Thymus (tissue), 14 donors: ENCODE results near the gene FOXS1. TPM values are rescaled to one million over a fixed set of nuclear protein-coding genes. Genes with fewer than 3 reads are reported as not detected.

Source experiments
- DNase-seq, 9 donors: peaks; one replicate each; pipeline ENCODE4 v3.0.0-alpha.2; 2013; ENCODE audit warnings: low spot score in 9 of 9, low read depth in 6 of 9, missing footprints in 1 of 9
- H3K27ac ChIP-seq, 2 donors: one replicate each; pipeline ENCODE4 v1.5.1; 2013; ENCODE audit warnings: control low read depth in 1 of 2, low read depth in 1 of 2, low read length in 1 of 2, mild to moderate bottlenecking in 1 of 2, moderate library complexity in 1 of 2
- H3K27me3 ChIP-seq, 2 donors: one replicate each; pipeline ENCODE4 v1.5.1; 2013; ENCODE audit warnings: low read length in 1 of 2; ENCODE audit not compliant: control insufficient read depth in 2 of 2, insufficient read depth in 1 of 2
- H3K36me3 ChIP-seq, 2 donors: one replicate each; pipeline ENCODE4 v1.5.1; 2013; ENCODE audit warnings: low read length in 1 of 2, mild to moderate bottlenecking in 1 of 2, moderate library complexity in 1 of 2; ENCODE audit not compliant: control insufficient read depth in 2 of 2, insufficient read depth in 2 of 2
- H3K4me1 ChIP-seq, 2 donors: one replicate each; pipeline ENCODE4 v1.5.1; 2013; ENCODE audit warnings: low read length in 2 of 2; ENCODE audit not compliant: control insufficient read depth in 2 of 2, insufficient read depth in 2 of 2
- H3K4me3 ChIP-seq, 2 donors: one replicate each; pipeline ENCODE4 v1.5.1; 2013; ENCODE audit warnings: low read length in 2 of 2, control low read depth in 1 of 2, mild to moderate bottlenecking in 1 of 2
- H3K9me3 ChIP-seq, 2 donors: one replicate each; pipeline ENCODE4 v1.5.1; 2013; ENCODE audit warnings: low read length in 1 of 2, mild to moderate bottlenecking in 1 of 2; ENCODE audit not compliant: control insufficient read depth in 2 of 2, insufficient read depth in 1 of 2
- WGBS: extraction: QIAGEN DNeasy Blood & Tissue Kit; methylation state at CpG from one replicate; pipeline ENCODE4 v1.1.7; 2013; 5-methylcytosine and 5-hydroxymethylcytosine counted together
- long read RNA-seq, 10 donors: transcript quantifications; one replicate each; lab custom pipeline, GENCODE V29; 2026
- polyA plus RNA-seq: library from polyadenylated mRNA; stranded (reverse); fragments of 200-250 nt; gene quantifications from one replicate; pipeline ENCODE4 v1.2.3, GENCODE V29; 2013
- total RNA-seq: library from RNA; stranded (reverse); fragments of 120-200 nt; gene quantifications from one replicate; pipeline ENCODE4 v1.2.4, GENCODE V29; 2013
- donor health status: healthy.

FOXS1 gene
- total RNA-seq: 4.7 TPM
- polyA plus RNA-seq: 1.2 TPM
- long read RNA-seq, donor 1, partial matches to known transcripts: 0 of 1 reads
- long read RNA-seq, donor 1, other reads (novel, unspliced or antisense): 0 of 1 reads
- long read RNA-seq, donor 2, transcript FOXS1-201 (1 exons, 1,319 nt): major isoform, 8 of 8 reads
- long read RNA-seq, donor 2, partial matches to known transcripts: 0 of 8 reads
- long read RNA-seq, donor 2, other reads (novel, unspliced or antisense): 0 of 8 reads
- long read RNA-seq, donor 3, transcript FOXS1-201 (1 exons, 1,319 nt): major isoform, 7 of 7 reads
- long read RNA-seq, donor 3, partial matches to known transcripts: 0 of 7 reads
- long read RNA-seq, donor 3, other reads (novel, unspliced or antisense): 0 of 7 reads
- long read RNA-seq, donor 4, partial matches to known transcripts: 0 of 4 reads
- long read RNA-seq, donor 4, other reads (novel, unspliced or antisense): 0 of 4 reads
- long read RNA-seq, donor 5, transcript FOXS1-201 (1 exons, 1,319 nt): major isoform, 5 of 5 reads
- long read RNA-seq, donor 5, partial matches to known transcripts: 0 of 5 reads
- long read RNA-seq, donor 5, other reads (novel, unspliced or antisense): 0 of 5 reads
- long read RNA-seq, donor 6, partial matches to known transcripts: 0 of 2 reads
- long read RNA-seq, donor 6, other reads (novel, unspliced or antisense): 0 of 2 reads
- long read RNA-seq, donor 7, transcript FOXS1-201 (1 exons, 1,319 nt): major isoform, 5 of 5 reads
- long read RNA-seq, donor 7, partial matches to known transcripts: 0 of 5 reads
- long read RNA-seq, donor 7, other reads (novel, unspliced or antisense): 0 of 5 reads
- long read RNA-seq, donor 8, partial matches to known transcripts: 0 of 4 reads
- long read RNA-seq, donor 8, other reads (novel, unspliced or antisense): 0 of 4 reads
- long read RNA-seq, donor 9, partial matches to known transcripts: 0 of 2 reads
- long read RNA-seq, donor 9, other reads (novel, unspliced or antisense): 0 of 2 reads
- long read RNA-seq, donor 10, partial matches to known transcripts: 0 of 4 reads
- long read RNA-seq, donor 10, other reads (novel, unspliced or antisense): 0 of 4 reads

DNA sequence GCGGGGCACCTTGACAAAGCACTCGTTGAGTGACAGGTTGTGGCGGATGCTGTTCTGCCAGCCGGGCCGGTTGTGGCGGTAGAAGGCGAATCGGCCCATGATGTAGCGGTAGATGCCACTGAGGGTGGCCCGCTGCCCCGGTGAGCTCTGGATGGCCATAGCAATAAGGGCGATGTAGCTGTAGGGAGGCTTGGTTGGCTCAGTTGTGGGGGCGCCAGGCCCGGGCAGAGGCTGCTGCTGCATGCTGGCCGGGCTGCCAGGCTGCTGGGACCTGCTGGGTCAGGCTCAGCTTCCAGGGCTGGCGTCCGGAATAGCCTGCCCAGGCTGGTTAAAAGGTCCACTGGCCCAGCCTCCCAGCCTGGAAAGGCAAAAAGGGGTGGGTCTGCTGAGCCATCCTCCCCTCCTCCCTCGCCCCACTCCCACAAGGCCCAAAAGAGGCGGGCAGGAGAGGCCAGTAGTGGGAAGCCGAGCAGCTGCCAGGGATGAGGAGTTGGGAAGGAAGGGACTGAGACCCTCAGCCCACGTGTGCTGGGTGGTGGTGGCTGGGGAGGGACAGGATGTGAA is at the start of gene FOXS1:
TSS of gene FOXS1 (minus strand) at position 305 of the 564 bp plus-strand sequence. CDS start at position 243, 62 bp downstream.
- Histone ChIP-seq H3K27ac (peak within 1 kb of the TSS in 1 of 2 donors; percentile 62), H3K9me3 (no peaks in the 10 kb centered on the region), H3K36me3 (no peaks in the 10 kb centered on the region), H3K4me1 (peaks cover 0 to 4% of the 10 kb centered on the region in 2 donors), H3K4me3 (no peak within 1 kb of the TSS), H3K27me3 (peaks cover 0 to 29% of the 10 kb centered on the region in 2 donors)
- no peak for DNase-seq
- 89% methylated on average over 21 of the region's 21 CpGs for WGBS

GRCh38 chr20:31890646-31891045 is 45.2 kb upstream of the FOXS1 start:
- no peak overlapping the region for H3K27ac ChIP-seq
- no peaks in the 10 kb centered on the region for H3K36me3 ChIP-seq
- DNase-seq: no peak
- no peaks in the 10 kb centered on the region for H3K4me1 ChIP-seq
- peaks cover 0 to 3% of the 10 kb centered on the region in 2 donors for H3K27me3 ChIP-seq
- WGBS: 89% methylated on average over 8 of the region's 8 CpGs
- no peak overlapping the region for H3K4me3 ChIP-seq
- no peaks in the 10 kb centered on the region for H3K9me3 ChIP-seq

DNA sequence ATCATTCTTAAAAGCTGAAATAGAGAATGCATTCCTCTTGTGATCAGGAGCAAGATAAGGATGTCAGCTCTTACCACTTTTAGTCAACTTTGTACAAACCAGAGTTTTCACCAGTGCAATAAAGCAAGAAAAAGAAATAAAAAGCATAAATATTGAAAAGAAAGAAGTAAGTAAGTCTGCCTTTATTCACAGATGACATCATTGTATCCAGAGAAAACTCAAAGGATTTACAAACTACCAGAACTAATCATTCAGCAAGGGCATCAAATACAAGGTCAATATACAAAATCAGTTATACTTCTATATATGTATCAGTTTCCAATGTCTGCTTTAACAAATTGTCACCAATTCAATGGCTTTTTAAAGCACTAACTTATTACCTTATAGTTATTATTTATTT is 38.4 kb upstream of the FOXS1 start:
- Histone ChIP-seq H3K27ac (no peak overlapping the region), H3K9me3 (no peaks in the 10 kb centered on the region)
- no peak for DNase-seq

GRCh38 chr20:31881945-31882344 is 36.5 kb upstream of the FOXS1 start:
- no peak overlapping the region for H3K27ac ChIP-seq
- H3K36me3 ChIP-seq: no peaks in the 10 kb centered on the region
- WGBS: 82% methylated on average over 5 of the region's 5 CpGs
- no peaks in the 10 kb centered on the region for H3K9me3 ChIP-seq
- H3K27me3 ChIP-seq: peaks cover 7 to 14% of the 10 kb centered on the region in 2 donors
- peaks cover 0 to 3% of the 10 kb centered on the region in 2 donors for H3K4me1 ChIP-seq
- no peak for DNase-seq
- H3K4me3 ChIP-seq: no peak overlapping the region

More for the DNA sequence above, 38.4 kb upstream of the FOXS1 start:
- no peak overlapping the region for H3K4me3 ChIP-seq
- no peaks in the 10 kb centered on the region for H3K36me3 ChIP-seq
- H3K27me3 ChIP-seq: peaks cover 3 to 12% of the 10 kb centered on the region in 2 donors
- H3K4me1 ChIP-seq: peaks cover 0 to 3% of the 10 kb centered on the region in 2 donors

GRCh38 chr20:31879143-31879987 is 34.0 kb upstream of the FOXS1 start:
- peaks cover 0 to 3% of the 10 kb centered on the region in 2 donors for H3K4me1 ChIP-seq
- H3K27ac ChIP-seq: no peak overlapping the region
- no peaks in the 10 kb centered on the region for H3K9me3 ChIP-seq
- 11% methylated on average over 45 of the region's 45 CpGs for WGBS
- no peaks in the 10 kb centered on the region for H3K36me3 ChIP-seq
- H3K4me3 ChIP-seq: peak overlapping the region; percentile 39 to 60
- DNase-seq: peak in 8 of 9 donors; percentile 51 to 86 (median 65)
- H3K27me3 ChIP-seq: peaks cover 7 to 14% of the 10 kb centered on the region in 2 donors

- H3K4me1 ChIP-seq: peaks cover 0 to 3% of the 10 kb centered on the region in 2 donors
- H3K36me3 ChIP-seq: no peaks in the 10 kb centered on the region
- no peak overlapping the region for H3K27ac ChIP-seq
- H3K27me3 ChIP-seq: peaks cover 8 to 21% of the 10 kb centered on the region in 2 donors
- no peaks in the 10 kb centered on the region for H3K9me3 ChIP-seq
- no peak overlapping the region for H3K4me3 ChIP-seq
- DNase-seq: no peak
These were observed 32.3 kb upstream of the FOXS1 start for GRCh38 chr20:31877684-31878083.

- peaks cover 21 to 40% of the 10 kb centered on the region in 2 donors for H3K27me3 ChIP-seq
- H3K4me3 ChIP-seq: no peak overlapping the region
- H3K27ac ChIP-seq: no peak overlapping the region
- no peaks in the 10 kb centered on the region for H3K9me3 ChIP-seq
- no peak for DNase-seq
- no peaks in the 10 kb centered on the region for H3K36me3 ChIP-seq
- peaks cover 0 to 3% of the 10 kb centered on the region in 2 donors for H3K4me1 ChIP-seq
- WGBS: 21% methylated on average over 2 of the region's 2 CpGs
These were observed 30.3 kb upstream of the FOXS1 start for GRCh38 chr20:31875671-31876070.

DNA sequence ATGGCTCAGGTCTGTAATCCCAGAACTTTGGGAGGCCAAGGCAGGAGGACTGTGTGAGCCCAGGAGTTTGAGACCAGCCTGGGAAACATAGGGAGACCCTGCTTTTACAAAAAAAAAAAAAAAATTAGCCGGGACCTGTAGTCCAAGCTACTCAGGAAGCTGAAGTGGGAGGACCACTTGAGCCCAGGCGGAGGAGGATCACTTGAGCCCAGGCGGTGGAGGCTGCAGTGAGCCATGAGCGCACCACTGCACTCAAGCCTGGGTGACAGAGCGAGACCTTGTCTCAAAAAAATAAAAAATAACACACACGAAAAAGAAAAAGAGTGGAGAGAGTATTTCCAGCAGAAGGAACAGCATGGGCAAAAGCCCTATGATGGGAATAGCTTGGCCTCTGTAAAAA is 27.0 kb upstream of the FOXS1 start:
- H3K4me1 ChIP-seq: peaks cover 0 to 4% of the 10 kb centered on the region in 2 donors
- peaks cover 33 to 59% of the 10 kb centered on the region in 2 donors for H3K27me3 ChIP-seq
- no peak overlapping the region for H3K27ac ChIP-seq
- H3K9me3 ChIP-seq: no peaks in the 10 kb centered on the region
- H3K4me3 ChIP-seq: no peak overlapping the region
- H3K36me3 ChIP-seq: no peaks in the 10 kb centered on the region
- whole genome bisulfite sequencing: 97% methylated on average over 6 of the region's 6 CpGs
- DNase-seq: no peak
